CD14-positive monocyte (primary cell): Measurements from ENCODE around the gene ARL16. TPM values are rescaled to one million over a fixed set of nuclear protein-coding genes. Genes with fewer than 3 reads are reported as not detected.

ENCODE experiments used
- DNase-seq, 3 donors: peaks; one replicate each; pipeline ENCODE4 v3.0.0-alpha.2; 2011 to 2022
- H2AFZ ChIP-seq: 2 replicates; pipeline ENCODE4 v1.6.0; 2012; ENCODE audit warnings: mild to moderate bottlenecking, low read depth, low read length, inconsistent platforms; ENCODE audit not compliant: insufficient read depth, poor library complexity, severe bottlenecking
- H3K27ac ChIP-seq, 2 donors: 1 replicate in 1 of 2; 2 replicates in 1 of 2; pipeline ENCODE4 v1.5.1; 2012 to 2013; ENCODE audit warnings: low read length in 2 of 2, control low read depth in 1 of 2, inconsistent platforms in 1 of 2, low read depth in 1 of 2, mild to moderate bottlenecking in 1 of 2
- H3K27me3 ChIP-seq, 2 donors: one replicate each; pipeline versions ENCODE4 v1.6.0 to v1.6.1; 2011 to 2013; ENCODE audit warnings: low read length in 2 of 2; ENCODE audit not compliant: control insufficient read depth in 2 of 2, insufficient read depth in 2 of 2
- H3K36me3 ChIP-seq, 2 donors: replicated peaks in 1 of 2; 1 replicate in 1 of 2; 2 replicates in 1 of 2; pipeline versions ENCODE4 v1.5.1 to v1.6.1; 2012 to 2013; ENCODE audit warnings: low read length in 2 of 2, control low read depth in 1 of 2, inconsistent platforms in 1 of 2, mild to moderate bottlenecking in 1 of 2; ENCODE audit not compliant: insufficient read depth in 2 of 2, control insufficient read depth in 1 of 2
- H3K4me1 ChIP-seq, 2 donors: 1 replicate in 1 of 2; 2 replicates in 1 of 2; pipeline versions ENCODE4 v1.5.1 to v1.6.1; 2012 to 2013; ENCODE audit warnings: low read length in 2 of 2, control low read depth in 1 of 2, inconsistent platforms in 1 of 2, mild to moderate bottlenecking in 1 of 2, moderate library complexity in 1 of 2; ENCODE audit not compliant: insufficient read depth in 2 of 2, control insufficient read depth in 1 of 2
- H3K4me2 ChIP-seq: replicated peaks from 2 replicates; pipeline ENCODE3; 2012; ENCODE audit warnings: low read length, moderate library complexity, mild to moderate bottlenecking; ENCODE audit not compliant: poor library complexity, severe bottlenecking; ENCODE audit errors: extremely low read depth
- H3K4me3 ChIP-seq, 3 experiments: fragments of 200-600 bp in 1 of 3; sonication (generic) in 1 of 3; replicated peaks in 1 of 3; 1 replicate in 2 of 3; 2 replicates in 1 of 3; pipeline ENCODE4 v1.5.1; 2011 to 2013; ENCODE audit warnings: low read length in 3 of 3, mild to moderate bottlenecking in 3 of 3, control low read depth in 2 of 3, low read depth in 2 of 3, inconsistent platforms in 1 of 3, moderate library complexity in 1 of 3
- H3K79me2 ChIP-seq: 2 replicates; pipeline ENCODE4 v1.6.0; 2012; ENCODE audit warnings: mild to moderate bottlenecking, control low read depth, inconsistent platforms, low read length, moderate library complexity; ENCODE audit not compliant: insufficient read depth
- H3K9ac ChIP-seq: 2 replicates; pipeline ENCODE4 v1.6.0; 2017; ENCODE audit warnings: low read length, mild to moderate bottlenecking; ENCODE audit not compliant: insufficient read depth, poor library complexity, severe bottlenecking
- H3K9me3 ChIP-seq, 2 donors: replicated peaks in 1 of 2; 1 replicate in 1 of 2; 2 replicates in 1 of 2; pipeline versions ENCODE4 v1.5.1 to v1.6.1; 2012 to 2013; ENCODE audit warnings: low read length in 2 of 2, control low read depth in 1 of 2; ENCODE audit not compliant: control insufficient read depth in 1 of 2, insufficient read depth in 1 of 2
- H4K20me1 ChIP-seq: 2 replicates; pipeline ENCODE4 v1.6.0; 2012; ENCODE audit warnings: mild to moderate bottlenecking, low read length, control low read depth, moderate library complexity; ENCODE audit not compliant: insufficient read depth
- H3K27ac Mint-ChIP-seq, 7 donors: one replicate each; pipeline ENCODE4 v1.8.0; 2020; ENCODE audit warnings: mild to moderate bottlenecking in 7 of 7, mixed read lengths in 7 of 7, moderate library complexity in 6 of 7, inconsistent platforms in 2 of 7
- H3K27me3 Mint-ChIP-seq, 3 donors: one replicate each; pipeline ENCODE4 v1.8.0; 2021 to 2022; ENCODE audit warnings: low read depth in 3 of 3, mild to moderate bottlenecking in 3 of 3, mixed read lengths in 3 of 3, moderate library complexity in 3 of 3, inconsistent platforms in 1 of 3
- H3K36me3 Mint-ChIP-seq, 2 donors: one replicate each; pipeline ENCODE4 v1.8.0; 2020; ENCODE audit warnings: mixed read lengths in 2 of 2, inconsistent platforms in 1 of 2, mild to moderate bottlenecking in 1 of 2
- H3K4me1 Mint-ChIP-seq: one replicate; pipeline ENCODE4 v1.8.0; 2020; ENCODE audit warnings: mild to moderate bottlenecking, mixed read lengths
- H3K4me3 Mint-ChIP-seq, 2 donors: one replicate each; pipeline ENCODE4 v1.8.0; 2020; ENCODE audit warnings: mild to moderate bottlenecking in 2 of 2, mixed read lengths in 2 of 2, moderate library complexity in 1 of 2
- H3K9me3 Mint-ChIP-seq, 7 donors: one replicate each; pipeline ENCODE4 v1.8.0; 2020 to 2022; ENCODE audit warnings: mixed read lengths in 7 of 7, mild to moderate bottlenecking in 6 of 7, moderate library complexity in 6 of 7, inconsistent platforms in 2 of 7
- CTCF ChIP-seq: fragments of 200-600 bp; IDR thresholded peaks from one replicate; pipeline ENCODE4 v1.8.0; 2022; ENCODE audit warnings: antibody characterized with exemption, mild to moderate bottlenecking
- WGBS: methylation state at CpG from one replicate; pipeline ENCODE4 v1.1.5; 2013; ENCODE audit warnings: missing lambda C conversion rate; ENCODE audit not compliant: insufficient coverage; 5-methylcytosine and 5-hydroxymethylcytosine counted together
- intact Hi-C, 2 donors: fragments of 100-400 bp; cut with micrococcal nuclease; formaldehyde crosslinking; loops; one replicate each; pipeline versions ENCODE4 v1.15.0 to v1.15.1; 2023
- polyA plus RNA-seq, 3 donors: library from polyadenylated mRNA; depleted of rRNA in 1 of 3; unstranded in 2 of 3; stranded (reverse) in 1 of 3; fragments of 300-500 nt in 2 of 3; fragments of >200 nt in 1 of 3; fragmentation: Illumina TruSeq in 2 of 3; gene quantifications; 1 replicate in 2 of 3; 2 replicates in 1 of 3; pipeline ENCODE4 v1.2.3, GENCODE V29; 2012 to 2021

ARL16 gene
- polyA plus RNA-seq, 3 donors: 17.6 to 43.0 (median 28.7) TPM

GRCh38 chr17:81713556-81714411 lies 30.2 kb upstream of the ARL16 start:
- Histone ChIP-seq H4K20me1 (no peaks in the 10 kb centered on the region), H3K27me3 (peaks cover 0 to 8% of the 10 kb centered on the region in 2 donors), H3K9ac (no peak overlapping the region), H3K4me1 (peaks cover 26 to 42% of the 10 kb centered on the region in 2 donors), H3K27ac (no peak overlapping the region), H3K9me3 (no peaks in the 10 kb centered on the region), H3K79me2 (peaks cover 4% of the 10 kb centered on the region), H3K36me3 (no peaks in the 10 kb centered on the region), H2AFZ (no peak overlapping the region), H3K4me3 (no peak overlapping the region), H3K4me2 (no peak overlapping the region)
- no peak overlapping the region for H3K27ac Mint-ChIP-seq
- H3K36me3 Mint-ChIP-seq: peaks cover 0 to 5% of the 10 kb centered on the region in 2 donors
- no peak for DNase-seq
- whole genome bisulfite sequencing: 84% methylated on average over 27 of the region's 36 CpGs
- TF ChIP-seq CTCF: no peak
- no peaks in the 10 kb centered on the region for H3K9me3 Mint-ChIP-seq
- intact Hi-C loops: loop anchor here in 1 of 2 donors (5.0 kb wide), 2 partner anchors 46 to 324 kb away; partner anchors contain the start of genes CCDC137, DCXR and OXLD1
- H3K27me3 Mint-ChIP-seq: peaks cover 0 to 21% (median 13%) of the 10 kb centered on the region in 3 donors
- peaks cover 29% of the 10 kb centered on the region for H3K4me1 Mint-ChIP-seq
- H3K4me3 Mint-ChIP-seq: no peak overlapping the region

GRCh38 chr17:81713004-81713555 lies 29.5 kb upstream of the ARL16 start:
- H3K27ac ChIP-seq: no peak overlapping the region
- no peak for TF ChIP-seq CTCF
- Mint-ChIP-seq H3K27me3 (peaks cover 0 to 21% (median 13%) of the 10 kb centered on the region in 3 donors), H3K4me3 (peak overlapping the region; percentile 75 to 90), H3K9me3 (no peaks in the 10 kb centered on the region), H3K27ac (peak overlapping the region in 5 of 7 donors; percentile 38 to 81 (median 76)), H3K36me3 (peaks cover 0 to 7% of the 10 kb centered on the region in 2 donors), H3K4me1 (peaks cover 29% of the 10 kb centered on the region)
- peaks cover 0 to 8% of the 10 kb centered on the region in 2 donors for H3K27me3 ChIP-seq
- H3K79me2 ChIP-seq: peaks cover 4% of the 10 kb centered on the region
- H4K20me1 ChIP-seq: no peaks in the 10 kb centered on the region
- H3K4me3 ChIP-seq: peak overlapping the region in 1 of 3 experiments; percentile 78
- WGBS: 77% methylated on average over 16 of the region's 18 CpGs
- no peaks in the 10 kb centered on the region for H3K9me3 ChIP-seq
- H3K9ac ChIP-seq: peak overlapping the region; percentile 60
- H3K4me2 ChIP-seq: peak overlapping the region; percentile 84
- peak overlapping the region; percentile 76 for H2AFZ ChIP-seq
- no peak for DNase-seq
- H3K36me3 ChIP-seq: no peaks in the 10 kb centered on the region
- peaks cover 26 to 42% of the 10 kb centered on the region in 2 donors for H3K4me1 ChIP-seq
- intact Hi-C loops: loop anchor here in 1 of 2 donors (5.0 kb wide), 2 partner anchors 46 to 324 kb away; partner anchors contain the start of genes CCDC137, DCXR and OXLD1
